Muscle of back (tissue), 11 donors: Measurements from ENCODE around the gene SERINC5. TPM values are rescaled to one million over a fixed set of nuclear protein-coding genes. Genes with fewer than 3 reads are reported as not detected.
"Not testable (repeated sequence)": the region's sequence is repeated elsewhere in the genome, so short reads cannot be mapped to it uniquely, and the experiment has no call there.

ENCODE experiments used
- DNase-seq, 3 donors: peaks; one replicate each; pipeline versions ENCODE4 v3.0.0 to v3.0.0-alpha.2; 2013
- polyA plus RNA-seq, 10 donors: library from polyadenylated mRNA; unstranded; fragments of 120-200 nt; gene quantifications; one replicate each; pipeline ENCODE4 v1.2.1, GENCODE V29; 2013; ENCODE audit not compliant: insufficient read length in 10 of 10

SERINC5 gene
- polyA plus RNA-seq, 10 donors = 14.9 to 24.1 (median 20.0) TPM

DNA sequence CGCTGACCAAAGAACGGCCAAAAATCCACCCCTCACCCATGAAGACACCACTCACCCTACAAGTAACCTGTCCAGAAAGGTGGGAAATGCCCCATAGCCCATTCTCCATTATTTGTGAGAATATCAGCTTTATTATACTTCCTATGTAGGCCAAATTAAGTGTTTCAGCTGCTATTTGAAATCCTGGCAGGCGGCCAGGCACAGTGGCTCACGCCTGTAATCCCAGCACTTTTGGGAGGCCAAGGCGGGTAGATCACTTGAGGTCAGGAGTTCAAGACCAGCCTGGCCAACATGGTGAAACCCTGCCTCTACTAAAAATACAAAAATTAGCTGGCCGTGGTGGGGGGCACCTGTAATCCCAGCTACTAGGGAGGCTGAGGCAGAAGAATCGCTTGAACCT, 54.1 kb downstream of the SERINC5 start:
- not testable (repeated sequence) for DNase-seq

DNA sequence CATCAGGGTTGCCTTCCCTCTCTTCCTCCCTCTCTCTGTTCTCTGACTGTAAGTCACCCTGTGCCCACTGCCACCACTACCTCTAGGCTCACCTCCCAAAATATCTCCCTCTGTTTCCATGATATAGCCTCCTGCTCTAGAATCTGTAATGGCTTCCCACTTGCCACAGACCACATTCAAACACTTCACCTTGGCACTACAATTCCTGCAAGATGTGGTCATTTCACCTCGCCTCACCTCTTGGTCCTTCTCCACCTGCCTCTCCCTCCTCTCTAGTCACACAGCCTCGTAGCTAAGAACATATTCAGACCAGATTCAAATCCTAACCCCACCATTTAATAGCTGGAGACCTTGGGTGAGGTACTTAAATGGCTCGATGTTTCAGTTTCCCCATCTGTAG, 56.9 kb downstream of the SERINC5 start:
- DNase-seq = no peak

DNA sequence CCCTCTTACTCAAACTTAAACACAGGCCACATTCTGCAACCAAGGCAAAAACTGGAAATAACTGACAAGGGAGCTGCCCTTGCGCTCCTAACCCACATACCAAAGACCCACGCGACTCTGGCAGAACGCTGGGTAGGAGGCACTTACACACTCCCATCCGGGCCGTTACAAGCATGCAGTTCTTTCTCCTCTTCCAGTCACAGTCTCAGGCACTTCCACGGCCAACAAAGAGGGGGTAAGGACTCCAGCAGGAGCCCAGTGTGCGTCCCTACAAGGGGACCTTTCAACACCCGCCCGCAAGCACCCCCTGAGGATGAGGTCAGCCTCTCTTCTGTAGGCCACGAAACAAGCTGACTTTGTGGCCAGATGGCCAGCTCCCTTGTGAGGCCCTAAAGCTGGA, 57.4 kb downstream of the SERINC5 start:
- no peak for DNase-seq

DNA sequence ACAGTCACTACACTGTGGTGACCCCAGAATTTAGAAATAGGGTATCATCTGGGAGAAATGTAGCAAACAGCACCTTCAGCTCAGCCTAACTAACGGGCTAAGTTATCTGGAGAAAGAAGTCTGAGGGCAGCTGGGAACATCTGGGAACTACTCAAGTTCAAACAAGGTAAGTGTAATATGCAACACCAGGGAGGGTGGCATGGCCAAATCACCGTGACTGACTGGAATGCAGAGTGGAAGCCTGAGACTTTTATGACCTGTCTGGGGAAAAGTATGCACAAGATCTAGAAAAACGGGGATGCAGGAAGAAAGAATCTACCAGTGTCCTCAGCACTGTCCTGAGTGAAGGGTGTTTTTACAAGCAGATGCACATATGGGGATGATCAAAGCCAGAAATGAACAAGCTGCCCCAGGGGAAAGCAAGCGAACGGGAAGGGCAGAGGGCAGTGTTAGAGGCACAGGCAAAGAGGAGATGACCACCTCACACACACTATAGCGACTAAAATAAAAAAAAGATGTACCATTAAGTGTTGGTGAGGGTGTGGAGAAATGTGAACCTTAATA, 59.9 kb downstream of the SERINC5 start:
- DNase-seq = no peak

DNA sequence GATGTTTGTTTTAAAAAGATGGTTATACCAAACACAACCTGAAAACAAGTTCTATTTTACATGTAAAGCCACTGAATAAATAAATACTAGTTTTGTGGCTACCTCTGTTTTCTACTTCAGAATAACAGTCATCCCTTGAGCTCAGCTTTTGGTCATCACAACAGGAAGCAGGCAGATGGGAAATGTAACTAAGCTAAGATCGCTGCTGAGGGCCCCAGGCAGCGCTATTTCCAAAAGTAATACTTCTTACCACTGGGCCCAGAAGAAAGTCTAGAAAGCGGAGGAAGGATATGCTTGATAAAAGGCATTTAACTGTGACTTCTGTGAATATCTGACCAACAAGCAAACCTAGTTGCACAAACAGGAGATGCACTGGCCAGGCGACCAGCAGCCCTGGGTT, 61.4 kb downstream of the SERINC5 start:
- peak in 1 of 3 donors; percentile 40 for DNase-seq

DNA sequence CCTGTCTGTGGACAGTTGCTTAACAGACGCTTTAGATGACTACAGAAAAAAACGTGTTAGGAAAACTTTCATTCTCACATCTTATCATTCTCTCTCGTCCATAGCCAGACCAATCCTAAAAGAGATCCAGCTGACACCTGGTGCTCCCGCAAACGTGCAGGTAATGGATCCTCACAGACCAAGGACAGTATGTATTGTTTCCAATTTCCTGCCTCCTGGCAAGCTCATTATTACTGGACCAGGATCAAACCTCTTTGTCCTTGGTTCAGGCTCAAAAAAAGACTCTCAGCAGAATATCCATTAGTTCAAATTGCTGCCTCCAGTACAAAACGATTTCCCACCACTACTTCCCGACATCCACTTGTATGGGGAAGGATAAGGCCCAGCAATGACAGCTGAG, 62.4 kb downstream of the SERINC5 start:
- DNase-seq = peak in 1 of 3 donors; percentile 69

DNA sequence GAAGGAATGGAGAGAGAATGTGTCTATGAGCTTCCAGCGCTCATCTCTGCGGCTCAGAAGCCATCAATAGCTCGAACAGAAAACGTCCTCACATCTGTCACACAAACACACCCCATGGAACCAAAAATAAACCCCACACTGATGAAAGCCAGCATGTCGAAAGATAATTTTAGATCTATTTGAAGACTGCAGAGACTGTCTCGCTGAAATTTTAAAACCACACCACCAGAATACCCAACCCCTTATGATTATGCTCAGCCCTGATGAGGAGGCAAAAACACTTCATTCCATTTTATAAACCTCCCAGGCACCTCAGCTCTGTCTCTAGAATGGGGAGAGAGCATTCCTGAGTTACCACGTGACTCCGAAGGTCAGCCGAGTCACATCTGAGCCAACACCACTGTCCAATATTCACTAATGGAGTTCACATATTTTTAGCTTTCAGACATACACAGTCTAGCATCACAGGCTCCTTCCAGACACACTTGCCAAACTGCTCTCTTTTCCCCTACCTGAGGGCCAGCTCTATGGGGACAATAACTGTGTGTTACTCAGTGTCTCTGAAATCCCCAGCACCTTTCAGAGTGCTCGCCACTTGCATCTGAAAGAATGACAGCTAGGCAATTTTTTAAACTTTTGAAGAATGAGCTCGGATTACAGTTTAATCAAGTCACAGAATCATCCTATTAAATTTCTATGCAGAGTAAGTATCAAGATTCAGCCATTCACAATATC, 63.2 kb downstream of the SERINC5 start:
- DNase-seq = peak; percentile 51 to 85 (median 73)

DNA sequence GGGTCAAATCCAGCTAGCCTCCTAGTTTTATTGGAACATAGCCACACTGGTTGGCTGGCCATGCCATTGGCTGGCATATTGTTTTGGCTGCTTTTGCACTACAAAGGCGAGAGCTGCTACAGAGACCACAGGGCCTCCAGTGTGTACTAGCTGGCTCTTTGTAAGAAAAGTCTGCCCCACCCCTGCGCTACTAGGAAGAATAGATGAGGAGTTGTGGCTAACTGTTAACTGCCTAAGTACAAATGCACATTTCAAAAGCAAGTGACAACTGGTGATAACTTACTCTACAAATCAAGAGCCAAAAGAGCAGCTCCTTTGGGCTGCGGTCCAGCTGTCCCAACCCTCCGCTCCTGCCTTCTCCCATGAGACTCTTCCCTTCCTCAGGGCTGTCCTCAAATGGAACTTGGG, 63.9 kb downstream of the SERINC5 start:
- DNase-seq = peak; percentile 50 to 70 (median 53)

DNA sequence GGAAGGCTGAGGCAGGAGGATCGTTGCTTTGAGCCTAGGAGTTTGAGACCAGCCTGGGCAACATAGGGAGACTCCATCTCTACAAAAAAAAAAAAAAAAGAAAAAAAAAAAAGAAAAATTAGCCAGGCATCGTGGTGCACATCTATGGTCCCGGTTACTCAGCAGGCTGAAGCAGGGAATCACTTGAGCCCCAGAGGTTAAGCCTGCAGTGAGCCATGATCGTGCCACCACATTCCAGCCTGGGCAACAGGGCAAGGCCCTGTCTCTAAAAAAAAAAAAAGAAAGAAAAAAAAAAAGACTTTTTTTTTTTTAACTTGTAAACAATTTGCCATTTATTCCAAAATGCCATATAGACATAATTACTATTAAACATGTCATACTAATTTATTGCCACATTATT, 64.5 kb downstream of the SERINC5 start:
- DNase-seq = no peak

DNA sequence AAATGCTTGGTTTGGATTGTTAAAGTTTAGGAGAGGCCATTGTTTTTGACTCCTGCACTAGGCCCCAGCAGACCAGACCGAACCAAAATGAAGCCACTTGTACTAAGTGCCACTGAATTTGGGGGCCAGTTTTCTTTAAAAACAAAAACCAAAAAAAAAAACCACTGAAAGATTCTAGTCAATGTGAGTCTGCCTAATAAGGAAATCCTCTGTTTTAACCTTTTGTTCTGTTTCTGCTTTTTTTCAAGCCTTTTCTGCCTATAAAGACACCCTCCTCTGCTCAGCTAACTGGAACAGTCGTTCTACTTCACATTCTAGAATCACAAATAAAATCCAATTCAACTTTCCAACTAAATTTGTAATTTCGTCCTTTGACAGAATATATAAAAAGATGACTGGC, 64.9 kb downstream of the SERINC5 start:
- no peak for DNase-seq

DNA sequence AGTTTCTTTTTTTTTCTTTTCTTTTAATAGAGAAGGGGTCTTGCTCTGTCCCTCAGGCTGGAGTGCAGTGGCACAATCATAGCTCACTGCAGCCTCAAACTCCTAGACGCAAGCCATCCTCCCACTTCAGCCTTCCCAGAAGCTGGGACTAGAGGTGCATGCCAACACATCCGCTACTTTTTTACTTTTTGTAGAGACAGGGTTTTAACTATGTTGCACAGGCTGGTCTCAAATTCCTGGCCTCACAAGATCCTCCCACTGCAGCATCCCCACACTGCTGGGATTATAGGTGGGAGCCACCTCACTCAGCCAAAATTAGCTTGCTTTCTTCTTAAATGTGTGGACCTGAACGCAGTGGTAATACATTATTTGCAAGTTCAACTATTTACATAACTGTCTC, 66.1 kb downstream of the SERINC5 start:
- DNase-seq = no peak

DNA sequence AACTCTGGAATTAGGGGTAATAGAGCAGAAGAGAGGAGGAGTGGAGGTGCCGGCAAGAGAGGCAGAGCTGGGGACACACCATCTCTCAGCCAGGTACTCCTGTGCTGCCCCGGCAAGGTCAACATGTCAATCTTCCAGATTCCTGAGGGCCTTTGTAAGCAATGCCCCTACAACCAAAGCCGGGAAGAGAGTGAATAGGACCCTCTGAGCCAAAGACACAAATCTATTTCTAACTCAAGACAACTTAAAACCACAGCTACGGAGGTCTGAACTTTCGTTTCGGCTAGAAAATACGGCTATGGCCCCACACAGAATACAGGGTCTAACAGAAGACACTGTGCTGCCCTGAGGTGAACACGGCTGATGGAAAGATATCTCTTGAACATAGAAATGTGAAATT, 66.6 kb downstream of the SERINC5 start:
- no peak for DNase-seq

DNA sequence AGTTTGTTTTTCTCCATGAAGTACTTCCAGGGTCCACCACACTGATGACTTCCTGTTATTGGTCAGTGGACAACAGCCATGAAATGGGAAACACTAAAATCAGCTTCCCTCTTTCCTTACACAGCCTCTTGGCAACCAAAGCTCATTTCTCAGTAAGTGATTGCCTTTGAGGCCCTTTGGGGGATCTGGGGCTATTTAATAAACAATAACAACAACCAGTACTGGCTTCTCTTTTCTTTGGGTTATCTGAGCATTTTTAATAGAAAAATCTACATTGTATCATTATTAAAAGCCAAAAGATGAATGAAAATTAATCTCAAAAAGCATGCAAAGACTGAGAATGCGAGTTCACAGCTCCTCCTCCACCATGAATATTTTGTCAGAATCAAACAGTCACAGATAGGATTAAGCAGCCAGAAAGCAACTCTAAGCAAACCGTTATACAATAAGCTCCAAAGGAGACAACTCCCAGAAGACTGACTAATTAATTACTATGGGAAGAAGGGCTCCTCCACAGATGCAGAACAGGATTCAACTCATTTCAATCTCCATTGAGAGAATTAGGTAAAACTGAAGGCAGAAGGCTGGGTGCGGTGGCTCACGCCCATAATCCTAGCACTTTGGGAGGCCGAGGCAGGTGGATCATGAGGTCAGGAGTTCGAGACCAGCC, 68.3 kb downstream of the SERINC5 start:
- peak in 1 of 3 donors; percentile 57 for DNase-seq

DNA sequence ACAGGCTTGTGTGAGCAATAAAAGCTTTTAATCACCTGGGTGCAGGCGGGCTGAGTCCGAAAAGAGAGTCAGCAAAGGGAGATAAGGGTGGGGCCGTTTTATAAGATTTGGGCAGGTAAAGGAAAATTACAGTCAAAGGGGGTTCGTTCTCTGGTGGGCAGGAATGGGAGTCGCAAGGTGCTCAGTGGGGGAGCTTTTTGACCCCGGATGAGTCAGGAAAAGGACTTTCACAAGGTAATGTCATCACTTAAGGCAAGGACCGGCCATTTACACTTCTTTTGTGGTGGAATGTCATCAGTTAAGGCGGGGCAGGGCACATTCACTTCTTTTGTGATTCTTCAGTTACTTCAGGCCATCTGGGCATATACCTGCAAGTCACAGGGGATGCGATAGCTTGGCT, 70.3 kb downstream of the SERINC5 start:
- DNase-seq = not testable (repeated sequence)

DNA sequence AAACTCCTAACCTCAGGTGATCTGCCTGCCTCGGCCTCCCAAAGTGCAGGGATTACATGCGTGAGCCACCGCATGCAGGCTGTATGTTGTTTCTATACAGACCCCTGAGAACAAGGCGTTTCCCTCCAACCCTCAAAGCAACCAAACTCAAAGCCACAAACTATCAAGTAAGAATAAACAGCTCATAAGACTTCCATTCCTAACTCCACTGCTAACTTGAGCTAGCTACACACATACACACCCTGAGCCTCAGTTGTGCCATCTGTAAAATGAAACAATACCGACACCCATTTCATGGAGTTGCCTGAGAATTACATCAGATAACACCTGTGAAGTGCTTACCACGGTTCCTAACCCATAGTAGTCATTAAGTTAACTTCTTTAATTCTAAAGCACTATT, 70.8 kb downstream of the SERINC5 start:
- DNase-seq = no peak

DNA sequence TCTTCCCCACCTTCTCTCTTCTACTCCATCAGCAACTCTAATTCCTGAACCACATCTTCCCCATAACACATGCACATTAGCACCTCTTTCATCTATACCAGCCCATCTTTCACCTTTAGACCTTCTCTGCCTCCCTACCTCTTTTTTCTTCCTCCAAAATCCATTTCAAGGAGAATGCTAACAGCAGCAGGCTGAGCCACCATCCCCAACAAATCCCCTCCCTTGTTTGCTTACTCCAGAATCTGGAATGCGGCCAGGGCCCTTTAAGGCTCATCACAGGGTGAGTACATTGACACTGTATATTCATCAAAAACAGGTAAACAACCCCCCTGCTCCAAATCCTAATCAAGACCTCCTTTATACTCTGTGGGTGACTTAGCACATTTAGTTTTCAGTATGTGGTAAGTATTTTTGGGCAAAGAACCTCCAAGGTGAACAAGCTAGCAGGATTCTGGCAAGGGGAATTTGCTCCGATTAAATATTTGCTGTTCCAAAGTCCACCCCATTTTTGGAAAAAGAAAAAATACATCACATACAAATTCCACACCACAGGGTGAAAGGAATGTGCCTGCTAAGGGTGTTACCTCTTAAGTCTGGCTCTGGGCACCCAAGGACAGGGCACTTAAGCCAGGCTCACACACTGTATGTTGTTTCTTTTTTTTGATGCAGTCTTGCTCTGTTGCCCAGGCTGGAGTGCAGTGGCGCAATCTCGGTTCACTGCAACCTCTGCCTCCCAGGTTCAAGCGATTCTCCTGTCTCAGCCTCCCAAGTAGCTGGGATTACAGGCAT, 71.4 kb downstream of the SERINC5 start:
- no peak for DNase-seq

DNA sequence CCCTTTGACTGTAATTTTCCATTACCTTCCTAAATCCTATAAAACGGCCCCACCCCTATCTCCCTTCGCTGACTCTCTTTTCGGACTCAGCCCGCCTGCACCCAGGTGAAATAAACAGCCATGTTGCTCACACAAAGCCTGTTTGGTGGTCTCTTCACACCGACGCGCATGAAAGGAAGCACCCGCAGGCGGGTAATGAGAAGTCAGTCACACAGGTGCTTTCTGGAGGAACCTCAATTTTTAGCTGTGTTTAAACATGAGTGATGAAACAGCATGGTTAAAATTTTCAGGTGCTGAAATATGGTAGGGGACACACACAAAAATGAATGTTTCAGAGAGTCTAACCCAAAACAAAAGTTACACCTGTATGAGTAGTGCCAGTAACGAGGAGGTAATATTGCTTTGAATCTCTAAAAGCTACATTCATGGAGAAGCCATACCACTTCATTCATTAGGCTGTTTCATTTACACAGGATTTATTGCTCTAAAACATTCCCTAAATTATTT, 72.1 kb downstream of the SERINC5 start:
- not testable (repeated sequence) for DNase-seq

DNA sequence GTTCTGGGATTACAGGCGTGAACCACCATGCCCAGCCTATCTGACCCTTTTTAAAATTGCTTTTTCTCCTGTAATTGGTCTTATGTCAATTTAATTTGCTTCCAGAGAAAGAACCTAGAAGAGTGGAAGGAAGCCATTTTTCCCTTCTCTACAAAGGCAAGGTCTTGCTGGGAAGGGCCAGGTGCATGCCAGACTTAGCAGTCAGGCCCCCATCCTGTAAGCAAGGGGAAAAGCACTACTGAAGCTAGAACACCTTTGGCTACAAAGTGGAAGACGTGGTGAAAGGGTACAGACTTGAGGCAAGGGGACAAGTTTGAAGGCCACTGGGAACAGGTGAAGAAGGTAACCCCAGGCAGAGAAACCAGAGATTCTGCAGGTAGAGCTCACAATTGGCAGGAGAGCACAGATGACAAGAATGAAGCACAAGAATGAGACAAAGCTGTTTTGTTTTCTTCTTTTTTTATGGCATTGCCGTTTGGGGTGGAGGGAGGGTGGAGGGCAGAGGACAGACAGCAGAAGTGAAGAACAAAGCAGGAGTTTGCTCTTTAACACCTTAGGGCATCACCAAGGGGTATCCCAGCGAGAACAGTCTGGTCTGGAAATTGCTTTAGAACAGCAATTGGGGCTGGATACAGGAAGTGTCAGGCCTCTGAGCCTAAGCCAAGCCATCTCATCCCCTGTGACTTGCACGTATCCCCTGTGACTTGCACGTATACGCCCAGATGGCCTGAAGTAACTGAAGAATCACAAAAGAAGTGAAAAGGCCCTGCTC, 72.9 kb downstream of the SERINC5 start:
- DNase-seq = no peak

DNA sequence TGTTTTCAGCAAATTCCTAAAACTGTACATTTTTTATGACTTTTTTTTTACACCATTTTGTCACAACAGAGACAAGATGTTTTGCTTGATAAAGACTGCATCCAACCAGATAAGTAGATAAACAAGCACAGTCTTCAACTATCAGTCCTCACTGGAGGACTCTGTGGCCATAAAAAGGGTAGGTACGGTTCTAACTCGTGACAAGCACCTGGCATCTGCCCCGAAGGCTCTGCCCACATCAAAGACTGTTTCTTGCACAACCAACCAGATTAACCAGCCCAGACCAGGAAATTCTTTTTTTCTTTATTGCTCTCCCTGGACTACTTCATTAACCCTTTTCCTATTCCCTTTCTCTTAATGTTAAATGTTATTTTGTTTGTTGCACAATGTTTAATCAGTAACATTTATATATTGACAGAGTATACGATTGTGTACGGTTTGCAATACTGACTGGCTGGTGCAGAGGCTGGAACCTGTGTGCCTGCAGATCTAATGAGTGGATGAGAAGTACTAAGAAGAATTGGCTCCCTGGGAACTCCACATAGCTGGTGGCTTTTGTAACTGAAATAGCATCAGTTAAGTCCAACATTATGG, 74.1 kb downstream of the SERINC5 start:
- DNase-seq = no peak

DNA sequence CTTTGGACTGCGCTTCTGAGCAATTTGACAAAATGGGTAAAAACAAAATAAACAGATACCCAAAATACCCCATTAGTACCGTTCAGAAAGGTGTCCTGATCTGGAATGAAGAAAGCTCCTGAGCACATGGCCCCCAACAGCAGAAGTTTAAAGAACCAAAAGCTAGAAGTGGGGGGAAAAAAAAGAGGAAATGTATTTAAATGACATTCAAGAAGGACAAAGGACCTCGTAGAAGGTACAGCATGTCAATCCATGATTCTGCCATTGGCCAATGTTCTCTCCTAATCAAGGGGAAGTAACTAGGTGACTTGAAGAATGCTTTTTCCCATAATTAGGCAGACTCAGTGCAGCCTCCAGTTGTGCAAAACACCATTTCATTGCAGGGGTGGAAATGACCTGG, 78.6 kb downstream of the SERINC5 start:
- DNase-seq = no peak

DNA sequence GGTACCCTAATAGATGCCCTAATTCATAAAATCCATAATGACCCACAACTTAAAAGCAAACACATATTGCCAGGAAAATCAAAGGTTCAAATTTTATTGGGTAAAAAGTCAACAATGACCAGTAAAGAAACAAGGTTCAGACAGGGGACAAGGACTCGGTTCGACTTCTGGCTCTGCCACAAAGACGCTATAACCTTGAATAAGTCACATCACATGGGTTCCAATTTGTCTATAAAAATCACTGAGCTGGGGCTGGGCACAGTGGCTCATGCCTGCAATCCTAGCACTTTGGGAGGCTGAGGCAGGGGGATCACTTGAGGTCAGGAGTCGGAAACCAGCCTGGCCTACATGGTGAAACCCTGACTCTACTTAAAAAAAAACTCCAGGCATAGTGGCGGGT, 80.5 kb downstream of the SERINC5 start:
- DNase-seq = no peak
